Neural progenitor cell (in vitro differentiated cells): ENCODE measurements around the gene MAN2C1. TPM values are rescaled to one million over a fixed set of nuclear protein-coding genes. Genes with fewer than 3 reads are reported as not detected.
A peak's percentile ranks its signal among the peaks of the same experiment; 100 is the strongest.
"Not testable (repeated sequence)": the region's sequence is repeated elsewhere in the genome, so short reads cannot be mapped to it uniquely, and the experiment has no call there.

Experiments used
- DNase-seq: peaks from one replicate; pipeline ENCODE4 v3.0.0-alpha.2; 2016; ENCODE audit warnings: low spot score
- H2AFZ ChIP-seq: fragments of 200-600 bp; sonication (generic); replicated peaks from 2 replicates; pipeline ENCODE4 v1.6.1; 2016; ENCODE audit warnings: antibody characterized with exemption
- H3F3A ChIP-seq: fragments of 200-600 bp; sonication (generic); 2 replicates; pipeline ENCODE4 v1.6.1; 2016; ENCODE audit warnings: antibody characterized with exemption, low read depth
- H3K27ac ChIP-seq: fragments of 200-600 bp; sonication (generic); 2 replicates; pipeline ENCODE4 v1.5.1; 2016; ENCODE audit warnings: mild to moderate bottlenecking
- H3K27me3 ChIP-seq: fragments of 200-600 bp; sonication (generic); 2 replicates; pipeline ENCODE4 v1.6.1; 2016; ENCODE audit warnings: mild to moderate bottlenecking, moderate library complexity
- H3K36me3 ChIP-seq: fragments of 200-600 bp; sonication (generic); 2 replicates; pipeline ENCODE4 v1.5.1; 2016
- H3K4me1 ChIP-seq: fragments of 200-600 bp; sonication (generic); 2 replicates; pipeline ENCODE4 v1.6.1; 2016; ENCODE audit warnings: mixed run types
- H3K4me2 ChIP-seq: fragments of 200-600 bp; sonication (generic); 2 replicates; pipeline ENCODE4 v1.6.1; 2016
- H3K4me3 ChIP-seq: fragments of 200-600 bp; sonication (generic); 2 replicates; pipeline ENCODE4 v1.5.1; 2016
- H3K79me2 ChIP-seq: fragments of 200-600 bp; sonication (generic); 2 replicates; pipeline ENCODE4 v1.6.1; 2016; ENCODE audit warnings: low read depth
- H3K9ac ChIP-seq: fragments of 200-600 bp; sonication (generic); 2 replicates; pipeline ENCODE4 v1.6.1; 2016
- H3K9me3 ChIP-seq: fragments of 200-600 bp; sonication (generic); 2 replicates; pipeline ENCODE4 v1.5.1; 2016; ENCODE audit warnings: low read depth
- H4K20me1 ChIP-seq: fragments of 200-600 bp; sonication (generic); 2 replicates; pipeline ENCODE4 v1.6.1; 2016; ENCODE audit warnings: low read depth
- H3K27ac Mint-ChIP-seq: 3 replicates; pipeline ENCODE4 v1.8.0; 2021; ENCODE audit warnings: mixed read lengths
- H3K27me3 Mint-ChIP-seq: 2 replicates; pipeline ENCODE4 v1.8.0; 2022; ENCODE audit warnings: low read depth, mild to moderate bottlenecking, inconsistent platforms, moderate library complexity, mixed read lengths; ENCODE audit not compliant: insufficient read depth
- H3K36me3 Mint-ChIP-seq: 3 replicates; pipeline ENCODE4 v1.8.0; 2021; ENCODE audit warnings: mixed read lengths
- H3K4me1 Mint-ChIP-seq: 3 replicates; pipeline ENCODE4 v1.8.0; 2021; ENCODE audit warnings: mixed read lengths
- H3K4me3 Mint-ChIP-seq: 3 replicates; pipeline ENCODE4 v1.8.0; 2021; ENCODE audit warnings: mild to moderate bottlenecking, moderate library complexity, mixed read lengths
- H3K9me3 Mint-ChIP-seq: 3 replicates; pipeline ENCODE4 v1.8.0; 2020; ENCODE audit warnings: mixed read lengths
- EZH2 ChIP-seq: fragments of 200-600 bp; sonication (generic); IDR thresholded peaks from 2 replicates; pipeline ENCODE4 v1.6.1; 2017; ENCODE audit warnings: antibody characterized with exemption, mild to moderate bottlenecking, moderate library complexity
- EZH2phosphoT487 ChIP-seq: fragments of 200-600 bp; sonication (generic); IDR thresholded peaks from 2 replicates; pipeline ENCODE4 v1.6.1; 2017; ENCODE audit warnings: antibody characterized with exemption
- total RNA-seq: library from RNA; depleted of rRNA; stranded (reverse); fragments of >200 nt; gene quantifications from 2 replicates; pipeline ENCODE4 v1.2.3, GENCODE V29; 2015; ENCODE audit warnings: low replicate concordance
- TF ChIP-seq, protein P1 (sequence below): fragments of 200-600 bp; sonication (generic); IDR thresholded peaks from 2 replicates; pipeline ENCODE4 v1.5.1; 2017; ENCODE audit warnings: antibody characterized with exemption, mild to moderate bottlenecking

MAN2C1 gene
- total RNA-seq, 1 donor from 2014 or later, result 76.8 TPM

GRCh38 chr15:75347222-75348033, 21.0 kb downstream of the MAN2C1 start:
- Histone ChIP-seq H4K20me1 (no peaks in the 10 kb centered on the region), H3K79me2 (no peaks in the 10 kb centered on the region), H3K4me2 (peak overlapping the region; percentile 96), H3K9ac (peak overlapping the region; percentile 54), H2AFZ (peak overlapping the region; percentile 98), H3K27me3 (peaks cover 55% of the 10 kb centered on the region), H3K4me1 (peaks cover 6% of the 10 kb centered on the region), H3K9me3 (no peaks in the 10 kb centered on the region), H3F3A (peaks cover 16% of the 10 kb centered on the region), H3K4me3 (peak overlapping the region; percentile 69), H3K36me3 (no peaks in the 10 kb centered on the region), H3K27ac (no peak overlapping the region)
- H3K27ac Mint-ChIP-seq, result no peak overlapping the region
- TF ChIP-seq EZH2phosphoT487 (no peak), EZH2 (peak; percentile 68)
- TF ChIP-seq, protein P1, sequence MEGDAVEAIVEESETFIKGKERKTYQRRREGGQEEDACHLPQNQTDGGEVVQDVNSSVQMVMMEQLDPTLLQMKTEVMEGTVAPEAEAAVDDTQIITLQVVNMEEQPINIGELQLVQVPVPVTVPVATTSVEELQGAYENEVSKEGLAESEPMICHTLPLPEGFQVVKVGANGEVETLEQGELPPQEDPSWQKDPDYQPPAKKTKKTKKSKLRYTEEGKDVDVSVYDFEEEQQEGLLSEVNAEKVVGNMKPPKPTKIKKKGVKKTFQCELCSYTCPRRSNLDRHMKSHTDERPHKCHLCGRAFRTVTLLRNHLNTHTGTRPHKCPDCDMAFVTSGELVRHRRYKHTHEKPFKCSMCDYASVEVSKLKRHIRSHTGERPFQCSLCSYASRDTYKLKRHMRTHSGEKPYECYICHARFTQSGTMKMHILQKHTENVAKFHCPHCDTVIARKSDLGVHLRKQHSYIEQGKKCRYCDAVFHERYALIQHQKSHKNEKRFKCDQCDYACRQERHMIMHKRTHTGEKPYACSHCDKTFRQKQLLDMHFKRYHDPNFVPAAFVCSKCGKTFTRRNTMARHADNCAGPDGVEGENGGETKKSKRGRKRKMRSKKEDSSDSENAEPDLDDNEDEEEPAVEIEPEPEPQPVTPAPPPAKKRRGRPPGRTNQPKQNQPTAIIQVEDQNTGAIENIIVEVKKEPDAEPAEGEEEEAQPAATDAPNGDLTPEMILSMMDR, result no peak
- H3K36me3 Mint-ChIP-seq, result no peaks in the 10 kb centered on the region
- H3K4me3 Mint-ChIP-seq, result peak overlapping the region; percentile 91
- peaks cover 2% of the 10 kb centered on the region for H3K4me1 Mint-ChIP-seq
- H3K9me3 Mint-ChIP-seq, result no peaks in the 10 kb centered on the region
- DNase-seq, result peak; percentile 71
- H3K27me3 Mint-ChIP-seq, result peaks cover 12% of the 10 kb centered on the region

DNA sequence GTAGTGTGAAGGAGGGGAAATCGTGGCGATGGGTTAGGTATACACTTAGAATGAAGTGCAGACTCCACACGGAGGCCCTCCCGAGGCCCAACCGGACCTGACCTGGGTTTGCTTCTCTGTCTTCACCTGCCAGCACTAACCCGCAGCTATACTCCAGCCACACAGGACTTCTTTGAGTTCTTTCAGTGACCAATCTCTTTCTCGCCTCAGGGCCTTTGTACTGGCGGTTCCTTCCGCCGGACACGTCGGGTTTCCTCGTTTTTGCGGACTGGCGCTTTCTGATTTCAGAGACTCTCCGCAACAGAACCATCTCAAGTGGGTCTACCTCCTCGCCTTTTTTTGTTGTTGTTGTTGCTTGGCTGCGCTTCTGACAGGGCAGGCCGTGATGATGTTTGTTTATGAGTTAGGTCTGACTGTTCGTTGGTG, 21.6 kb downstream of the MAN2C1 start, which contains the start of gene NEIL1:
TSS of gene NEIL1 (plus strand) at position 244 of the 426 bp plus-strand sequence. CDS start 1,867 bp downstream, outside the sequence.
- Histone ChIP-seq H3K27ac (no peak within 1 kb of the TSS), H3F3A (peaks cover 19% of the 10 kb centered on the region), H3K9ac (peak within 1 kb of the TSS; percentile 54), H4K20me1 (no peaks in the 10 kb centered on the region), H3K9me3 (no peaks in the 10 kb centered on the region), H3K79me2 (no peaks in the 10 kb centered on the region), H3K4me3 (peak within 1 kb of the TSS; percentile 69), H3K4me1 (peaks cover 6% of the 10 kb centered on the region), H3K4me2 (peak within 1 kb of the TSS; percentile 96), H3K27me3 (peaks cover 55% of the 10 kb centered on the region), H3K36me3 (no peaks in the 10 kb centered on the region), H2AFZ (peak within 1 kb of the TSS; percentile 98)
- Mint-ChIP-seq H3K9me3 (no peaks in the 10 kb centered on the region), H3K4me1 (peaks cover 2% of the 10 kb centered on the region), H3K36me3 (no peaks in the 10 kb centered on the region), H3K4me3 (peak within 1 kb of the TSS; percentile 91), H3K27ac (no peak within 1 kb of the TSS), H3K27me3 (peaks cover 14% of the 10 kb centered on the region)
- TF ChIP-seq EZH2phosphoT487, result no peak
- TF ChIP-seq, protein P1, result no peak
- TF ChIP-seq EZH2, result no peak
- peak; percentile 18 for DNase-seq

GRCh38 chr15:75343953-75344352, 24.5 kb downstream of the MAN2C1 start:
- peaks cover 16% of the 10 kb centered on the region for H3K27me3 Mint-ChIP-seq
- not testable (repeated sequence) for H3K9ac ChIP-seq, H3K9me3 ChIP-seq, H3K36me3 Mint-ChIP-seq, H3K4me2 ChIP-seq, H3K36me3 ChIP-seq, H3K4me1 Mint-ChIP-seq, H3K4me1 ChIP-seq, H3K4me3 ChIP-seq, H3K9me3 Mint-ChIP-seq, H3K4me3 Mint-ChIP-seq, H3K27ac ChIP-seq, DNase-seq, H3K79me2 ChIP-seq, H2AFZ ChIP-seq, H3K27ac Mint-ChIP-seq, H4K20me1 ChIP-seq
- Histone ChIP-seq H3K27me3 (peaks cover 41% of the 10 kb centered on the region), H3F3A (peaks cover 23% of the 10 kb centered on the region)

- no peaks in the 10 kb centered on the region for H3K36me3 ChIP-seq
- Mint-ChIP-seq H3K4me3 (no peak overlapping the region), H3K27ac (no peak overlapping the region), H3K27me3 (peaks cover 12% of the 10 kb centered on the region), H3K36me3 (peaks cover 4% of the 10 kb centered on the region), H3K4me1 (no peaks in the 10 kb centered on the region), H3K9me3 (no peaks in the 10 kb centered on the region)
- no peak overlapping the region for H3K9ac ChIP-seq
- no peak overlapping the region for H2AFZ ChIP-seq
- H3K27ac ChIP-seq, result no peak overlapping the region
- no peak for TF ChIP-seq EZH2
- TF ChIP-seq EZH2phosphoT487, result no peak
- TF ChIP-seq, protein P1, result no peak
- DNase-seq, result no peak
- peaks cover 16% of the 10 kb centered on the region for H3F3A ChIP-seq
- H3K4me3 ChIP-seq, result no peak overlapping the region
- H3K79me2 ChIP-seq, result peaks cover 2% of the 10 kb centered on the region
- no peak overlapping the region for H3K4me2 ChIP-seq
- no peaks in the 10 kb centered on the region for H4K20me1 ChIP-seq
- H3K4me1 ChIP-seq, result no peaks in the 10 kb centered on the region
- no peaks in the 10 kb centered on the region for H3K9me3 ChIP-seq
- H3K27me3 ChIP-seq, result peaks cover 24% of the 10 kb centered on the region
These were observed 26.2 kb downstream of the MAN2C1 start for GRCh38 chr15:75342221-75342620.
